Transverse colon (tissue), 3 donors: ENCODE data around the gene SOX18.

ENCODE experiments used
- EP300 ChIP-seq: sonication (generic); formaldehyde crosslinking; IDR thresholded peaks from one replicate; pipeline ENCODE4 v1.6.1; 2017; ENCODE audit warnings: antibody characterized with exemption, low read depth
- POLR2A ChIP-seq: fragments of 450-650 bp; IDR thresholded peaks from one replicate; pipeline ENCODE4 v1.6.1; 2016; ENCODE audit warnings: antibody characterized with exemption, mild to moderate bottlenecking, moderate library complexity
- TF ChIP-seq, protein P1 (sequence below), 5 experiments: fragments of 200-600 bp in 3 of 5; fragments of 450-650 bp in 2 of 5; sonication (generic) in 3 of 5; IDR thresholded peaks; 1 replicate in 2 of 5; 2 replicates in 3 of 5; pipeline ENCODE4 v1.5.1; 2016 to 2017; ENCODE audit warnings: antibody characterized with exemption in 5 of 5, inconsistent platforms in 3 of 5, mild to moderate bottlenecking in 2 of 5, moderate library complexity in 1 of 5

DNA sequence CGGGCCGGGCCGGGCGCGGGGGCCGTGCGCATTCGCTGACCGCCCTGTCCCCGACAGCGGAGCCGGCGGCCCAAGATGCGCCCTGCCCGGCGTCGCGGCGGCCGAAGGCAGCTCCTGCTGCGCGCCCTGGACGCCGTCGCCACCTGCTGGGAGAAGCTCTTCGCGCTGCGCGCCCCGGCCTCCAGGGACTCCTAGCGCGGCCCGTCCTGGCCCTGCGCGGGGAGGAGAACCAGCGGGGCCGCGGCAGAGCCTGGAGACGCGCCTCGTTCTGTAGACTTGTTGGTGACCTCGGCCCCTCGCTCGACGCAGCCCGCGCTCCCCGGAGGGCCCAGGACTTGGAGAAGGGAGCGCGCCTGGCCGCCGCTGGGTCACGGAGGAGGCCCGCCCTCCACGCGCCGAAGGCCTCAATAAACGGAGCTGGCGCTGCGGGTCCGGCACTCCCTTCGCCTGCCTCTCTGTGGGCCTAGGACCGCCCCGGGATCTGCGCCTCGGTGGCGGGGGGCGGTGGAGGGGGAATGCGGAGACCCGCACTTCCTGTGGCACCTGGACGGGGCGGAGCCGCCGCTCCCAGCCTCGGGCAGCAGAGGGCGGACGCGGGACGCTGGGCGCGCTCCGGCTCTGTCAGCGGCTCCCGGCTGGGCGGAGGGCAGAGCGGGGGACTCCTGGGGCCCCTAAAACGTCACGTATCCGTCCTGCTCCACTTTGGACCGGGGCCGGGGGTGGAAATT, 10.7 kb downstream of the SOX18 start:
- no peak for TF ChIP-seq EP300
- TF ChIP-seq, protein P1, sequence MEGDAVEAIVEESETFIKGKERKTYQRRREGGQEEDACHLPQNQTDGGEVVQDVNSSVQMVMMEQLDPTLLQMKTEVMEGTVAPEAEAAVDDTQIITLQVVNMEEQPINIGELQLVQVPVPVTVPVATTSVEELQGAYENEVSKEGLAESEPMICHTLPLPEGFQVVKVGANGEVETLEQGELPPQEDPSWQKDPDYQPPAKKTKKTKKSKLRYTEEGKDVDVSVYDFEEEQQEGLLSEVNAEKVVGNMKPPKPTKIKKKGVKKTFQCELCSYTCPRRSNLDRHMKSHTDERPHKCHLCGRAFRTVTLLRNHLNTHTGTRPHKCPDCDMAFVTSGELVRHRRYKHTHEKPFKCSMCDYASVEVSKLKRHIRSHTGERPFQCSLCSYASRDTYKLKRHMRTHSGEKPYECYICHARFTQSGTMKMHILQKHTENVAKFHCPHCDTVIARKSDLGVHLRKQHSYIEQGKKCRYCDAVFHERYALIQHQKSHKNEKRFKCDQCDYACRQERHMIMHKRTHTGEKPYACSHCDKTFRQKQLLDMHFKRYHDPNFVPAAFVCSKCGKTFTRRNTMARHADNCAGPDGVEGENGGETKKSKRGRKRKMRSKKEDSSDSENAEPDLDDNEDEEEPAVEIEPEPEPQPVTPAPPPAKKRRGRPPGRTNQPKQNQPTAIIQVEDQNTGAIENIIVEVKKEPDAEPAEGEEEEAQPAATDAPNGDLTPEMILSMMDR (IDR thresholded peaks at IDR 0.05): peak; percentile 61 to 83 (median 65)
- TF ChIP-seq POLR2A: no peak
